Suprapubic skin (tissue), 3 donors: Measurements from ENCODE around the gene PACRG.

Source experiments
- CTCF ChIP-seq, 2 donors: fragments of 200-600 bp in 1 of 2; fragments of 450-650 bp in 1 of 2; sonication (generic) in 1 of 2; IDR thresholded peaks; one replicate each; pipeline ENCODE4 v1.5.1; 2016 to 2019; ENCODE audit warnings: antibody characterized with exemption in 2 of 2, mild to moderate bottlenecking in 1 of 2, moderate library complexity in 1 of 2
- POLR2A ChIP-seq, 2 donors: fragments of 450-650 bp; IDR thresholded peaks; one replicate each; pipeline ENCODE4 v1.6.1; 2017; ENCODE audit warnings: antibody characterized with exemption in 2 of 2, mild to moderate bottlenecking in 2 of 2, moderate library complexity in 2 of 2

GRCh38 chr6:162722633-162723032 lies 5.1 kb upstream of the PACRG start:
- TF ChIP-seq CTCF (IDR thresholded peaks at IDR 0.05) (no peak), POLR2A (IDR thresholded peaks at IDR 0.05) (no peak)
